Fibroblast of upper back skin (primary cell): ENCODE results near the gene SLC22A31.
"Not testable (repeated sequence)": the region's sequence is repeated elsewhere in the genome, so short reads cannot be mapped to it uniquely, and the experiment has no call there.

ENCODE experiments used
- DNase-seq: peaks from one replicate; pipeline ENCODE4 v3.0.0-alpha.2; 2013

The SLC22A31 gene

DNA sequence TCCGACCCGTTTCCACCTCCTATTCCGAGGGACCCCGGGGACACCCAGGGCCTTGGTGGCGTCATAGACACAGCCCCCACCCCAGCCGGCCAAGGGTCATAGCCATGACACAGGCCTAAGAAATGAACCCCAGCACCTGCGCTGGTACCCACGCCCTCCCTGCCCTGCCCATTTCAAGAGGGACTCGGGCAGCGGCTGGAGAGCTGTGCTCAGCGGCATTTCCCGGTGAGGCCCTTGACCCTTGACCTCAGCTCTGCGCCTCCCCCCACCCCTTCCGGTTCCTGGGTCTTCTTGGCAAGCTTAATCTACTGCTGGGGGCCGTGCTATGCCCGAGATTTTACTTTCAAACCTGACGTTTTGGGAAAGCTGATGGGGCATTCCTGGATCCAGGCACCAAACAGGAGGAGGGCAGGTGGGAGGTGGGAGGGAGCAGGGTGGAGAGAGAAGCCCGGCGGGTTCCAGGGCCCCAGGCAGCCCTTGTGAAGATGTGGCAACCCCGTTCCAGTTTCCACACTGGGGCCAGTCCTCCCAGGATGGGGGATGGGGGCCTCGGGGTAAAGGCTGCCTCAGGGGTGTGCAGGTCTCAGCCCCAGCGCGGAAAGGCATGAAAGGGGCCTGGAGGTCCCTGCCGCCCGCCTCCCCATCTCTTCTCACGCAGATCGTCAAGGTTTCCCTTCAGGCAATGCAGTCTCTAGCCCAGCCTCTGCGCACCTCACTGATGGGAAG lies at the start of gene SLC22A31:
Gene SLC22A31, minus strand, starts transcription at position 414 of the 726 bp plus-strand sequence. Its CDS starts 36 bp downstream, at position 378.
- no peak for DNase-seq

DNA sequence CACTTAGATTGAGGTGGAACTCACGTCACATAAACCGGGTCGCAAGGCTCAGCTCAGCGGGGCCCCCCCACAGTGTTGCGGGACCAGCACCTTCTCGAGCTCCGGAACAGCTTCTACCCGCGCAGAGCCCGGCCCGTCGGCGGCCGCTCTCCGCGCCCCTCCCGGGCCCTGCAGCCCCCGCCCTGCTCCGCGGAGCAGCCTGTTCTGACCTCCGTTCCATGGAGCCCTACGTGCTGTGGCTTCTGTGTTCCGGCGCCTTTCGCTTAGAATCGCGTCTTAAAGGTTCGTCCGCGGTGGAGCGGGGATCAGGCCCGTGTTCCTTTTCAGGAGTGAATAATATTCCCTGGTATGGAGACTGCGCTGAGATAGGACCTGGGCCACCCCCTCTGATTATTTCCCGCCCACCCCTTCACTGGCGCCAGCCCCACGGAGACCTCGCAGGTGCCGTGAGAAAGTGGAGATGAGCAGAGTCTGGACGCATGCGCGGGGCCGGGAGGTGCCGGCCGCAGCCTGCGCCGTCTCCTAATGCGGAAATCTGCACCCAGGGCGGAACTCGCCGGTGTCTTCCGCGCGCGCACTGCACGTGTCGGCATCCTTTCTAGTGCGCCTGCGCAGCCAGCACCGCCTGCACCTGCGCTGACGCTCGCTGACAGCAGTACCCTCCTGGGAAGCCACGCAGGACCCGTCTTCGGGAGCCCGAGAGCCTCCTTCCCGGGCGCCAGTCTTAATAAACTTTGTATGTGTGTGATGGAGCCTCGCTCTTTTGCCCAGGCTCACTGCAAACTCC lies 48.1 kb upstream of the SLC22A31 start:
- no peak for DNase-seq

DNA sequence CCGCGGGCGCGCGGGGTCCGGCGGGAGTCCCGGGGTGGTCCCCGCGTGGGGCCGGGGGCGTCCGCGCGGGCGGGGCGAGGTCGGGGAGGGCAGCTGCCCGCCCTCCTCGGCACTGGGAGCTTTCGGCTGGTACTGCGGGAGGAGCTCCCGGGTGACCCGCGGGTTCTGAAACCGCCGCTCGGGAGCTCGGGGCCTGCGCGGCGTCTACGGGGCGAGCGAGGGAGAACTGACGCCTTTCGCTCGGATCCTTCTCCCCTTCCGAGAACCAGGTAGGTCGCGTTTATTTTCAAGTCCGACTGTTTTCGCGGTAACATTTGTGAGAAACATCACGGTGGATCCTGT lies 47.4 kb upstream of the SLC22A31 start:
- DNase-seq = not testable (repeated sequence)

DNA sequence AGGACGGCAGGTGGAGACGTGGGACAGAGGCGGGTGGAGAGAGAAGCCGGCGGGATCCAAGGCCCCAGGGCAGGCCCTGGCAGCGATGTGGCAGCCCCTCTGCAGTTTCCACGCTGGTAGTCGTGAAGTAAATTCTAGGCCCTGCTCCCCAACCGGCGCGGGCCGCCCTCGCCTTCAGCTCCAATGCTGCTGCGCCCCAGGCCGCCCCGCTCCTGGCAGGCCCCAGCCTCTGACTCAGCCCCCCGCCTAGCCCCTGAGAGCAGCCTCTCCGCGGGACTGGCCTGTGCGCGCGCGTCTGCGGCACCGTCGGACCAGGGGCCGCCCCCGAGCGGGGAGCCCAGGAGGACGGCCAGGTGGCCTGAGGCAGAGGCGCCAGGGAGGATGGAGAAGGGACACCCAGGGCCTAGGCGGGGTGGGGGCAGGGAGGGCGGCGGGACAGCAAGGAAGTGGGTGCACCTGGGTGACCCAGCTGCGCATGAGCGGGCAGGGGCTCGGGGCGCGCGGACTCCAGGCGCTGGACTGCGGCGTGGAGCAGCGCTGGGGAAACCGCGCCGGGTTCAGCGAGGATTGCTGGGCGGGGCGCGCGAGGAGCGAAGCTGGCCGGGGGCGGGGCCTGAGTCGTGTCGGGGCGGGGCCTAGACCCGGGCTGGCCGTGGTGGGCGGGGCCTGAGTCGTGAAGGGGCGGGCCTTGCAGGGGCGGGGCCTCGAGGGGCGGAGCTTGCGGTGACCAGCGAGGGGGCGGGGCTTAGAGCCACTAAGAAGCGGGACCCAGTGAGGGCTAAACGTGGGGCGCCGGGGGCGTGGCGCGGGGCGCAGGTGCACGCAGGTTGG lies 46.8 kb upstream of the SLC22A31 start:
- peak; percentile 75 for DNase-seq

DNA sequence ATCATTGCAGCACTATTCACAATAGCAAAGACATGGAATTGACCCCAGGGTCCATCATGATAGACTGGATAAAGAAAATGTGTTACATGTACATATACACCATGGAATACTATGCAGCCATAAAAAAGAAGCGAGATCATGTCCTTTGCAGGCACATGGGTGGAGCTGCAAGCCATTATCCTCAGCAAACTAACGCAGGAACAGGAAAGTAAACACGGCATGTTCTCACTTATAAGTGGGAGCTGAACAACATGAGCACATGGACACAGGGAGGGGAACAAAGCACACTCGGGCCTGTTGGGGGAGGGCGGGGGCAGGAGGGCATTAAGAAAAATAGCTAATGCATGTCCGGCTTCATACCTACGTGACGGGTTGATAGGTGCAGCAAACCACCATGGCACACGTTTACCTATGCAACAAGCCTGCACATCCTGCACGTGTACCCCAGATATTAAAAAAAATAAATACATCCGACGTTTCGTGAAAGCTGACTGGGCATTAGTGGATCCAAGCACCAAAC lies 46.1 kb upstream of the SLC22A31 start:
- DNase-seq = no peak

DNA sequence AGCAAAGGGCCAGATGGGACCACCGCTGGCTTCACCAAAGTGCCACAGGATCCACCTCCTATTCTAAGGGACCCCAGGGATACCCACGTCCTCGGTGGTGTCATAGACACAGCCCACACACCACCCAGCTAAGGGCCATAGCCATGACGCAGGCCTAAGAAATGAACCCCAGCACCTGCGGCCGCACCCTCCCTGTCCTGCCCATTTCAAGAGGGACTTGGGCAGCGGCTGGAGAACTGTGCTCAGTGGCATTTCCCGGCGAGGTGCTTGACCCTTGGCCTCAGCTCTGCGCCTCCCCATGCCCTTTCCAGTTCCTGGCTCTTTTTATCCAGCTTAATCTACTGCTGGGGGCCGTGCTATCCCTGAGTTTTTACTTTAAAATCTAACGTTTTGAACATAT lies 44.4 kb upstream of the SLC22A31 start:
- no peak for DNase-seq

DNA sequence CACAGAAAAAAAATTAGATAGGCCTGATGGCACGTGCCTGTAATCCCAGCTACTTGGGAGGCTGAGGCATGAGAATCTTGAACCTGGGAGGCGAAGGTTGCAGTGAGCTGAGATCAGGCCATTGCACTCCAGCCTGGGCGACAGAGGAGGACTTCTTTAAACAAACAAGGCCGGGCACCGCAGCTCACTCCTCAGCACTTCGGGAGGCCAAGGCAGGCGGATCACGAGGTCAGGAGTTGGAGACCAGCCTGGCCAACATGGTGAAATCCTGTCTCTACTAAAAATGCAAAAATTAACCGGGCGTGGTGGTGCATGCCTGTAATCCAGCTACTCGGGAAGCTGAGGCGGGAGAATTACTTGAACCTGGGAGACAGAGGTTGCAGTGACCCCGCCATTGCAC lies 43.9 kb upstream of the SLC22A31 start:
- DNase-seq = not testable (repeated sequence)

DNA sequence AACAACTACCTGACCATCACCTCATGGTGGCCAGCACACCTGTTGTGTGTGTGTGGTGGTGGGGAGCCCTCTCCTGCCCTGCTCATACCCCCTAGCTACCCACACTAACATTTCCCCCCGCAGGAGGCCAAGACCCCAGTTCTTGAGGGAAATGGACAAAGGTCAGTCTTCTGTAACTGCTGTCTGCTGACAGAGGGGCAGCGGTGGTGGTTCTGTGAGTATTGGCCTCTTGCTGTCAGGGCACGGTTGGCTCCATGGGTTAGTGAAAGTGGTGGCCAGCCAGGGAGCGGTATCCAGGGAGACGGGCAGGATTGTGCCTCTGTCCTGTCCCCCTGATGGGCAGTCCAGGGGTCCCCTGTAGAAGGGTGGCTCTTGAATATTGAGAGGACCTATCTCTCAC lies 43.3 kb upstream of the SLC22A31 start:
- no peak for DNase-seq

DNA sequence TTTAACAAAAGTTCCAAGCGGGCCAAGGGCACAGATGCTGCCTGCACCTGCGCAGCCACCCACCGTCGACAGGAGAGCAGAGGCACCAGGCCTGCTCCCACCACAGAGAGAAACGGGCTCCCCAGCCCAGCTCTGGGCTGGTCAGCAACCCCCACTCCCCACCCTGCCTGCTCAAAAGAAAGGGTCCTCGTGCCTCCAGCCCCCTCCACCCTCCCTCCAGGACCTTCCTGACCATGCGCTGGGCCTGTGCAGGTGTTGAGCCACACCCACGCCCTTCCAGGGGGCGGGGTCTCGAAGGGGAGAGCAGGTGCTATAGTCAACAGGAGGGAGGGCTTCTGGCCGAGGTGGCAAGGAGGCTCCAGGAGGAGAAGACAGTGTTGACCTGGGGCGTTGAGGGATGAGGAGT lies 42.5 kb upstream of the SLC22A31 start:
- no peak for DNase-seq

DNA sequence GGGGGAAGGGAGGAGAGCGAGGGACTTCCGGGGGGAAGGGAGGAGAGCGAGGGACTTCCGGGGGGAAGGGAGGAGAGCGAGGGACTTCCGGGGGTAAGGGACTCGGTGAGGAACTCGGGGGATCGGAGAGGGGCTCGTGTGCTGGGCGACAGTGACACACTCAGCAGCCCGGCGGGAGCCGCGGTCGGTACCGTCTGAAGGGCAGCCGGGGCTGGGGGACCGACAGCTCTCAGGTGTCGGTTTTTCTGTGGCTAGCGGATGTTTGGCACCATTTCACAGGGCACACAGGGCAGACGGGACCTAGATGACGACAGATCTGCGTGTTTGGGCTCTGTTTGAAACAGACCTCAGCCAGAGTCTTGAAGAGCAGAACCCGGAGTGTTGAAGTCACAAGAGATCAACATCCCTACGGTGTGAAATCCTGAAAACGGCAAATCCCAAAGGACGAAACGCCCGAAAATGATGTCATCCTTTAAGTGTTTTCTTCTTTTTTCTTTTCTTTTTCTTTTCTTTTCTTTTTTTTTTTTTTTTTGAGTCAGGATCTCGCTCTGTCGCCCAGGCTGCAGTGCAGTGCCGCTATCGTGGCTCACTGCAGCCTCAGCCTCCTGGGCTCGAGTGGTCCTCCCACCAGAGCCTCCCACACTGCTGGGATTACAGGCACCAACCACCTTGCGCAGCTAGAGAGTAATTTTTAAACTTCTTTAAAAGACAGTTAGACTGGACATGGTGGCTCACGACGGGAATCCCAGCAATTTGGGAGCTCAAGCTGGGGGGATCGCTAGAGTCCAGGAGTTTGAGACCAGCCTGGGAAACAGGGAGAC lies 41.1 kb upstream of the SLC22A31 start:
- DNase-seq = peak; percentile 70

DNA sequence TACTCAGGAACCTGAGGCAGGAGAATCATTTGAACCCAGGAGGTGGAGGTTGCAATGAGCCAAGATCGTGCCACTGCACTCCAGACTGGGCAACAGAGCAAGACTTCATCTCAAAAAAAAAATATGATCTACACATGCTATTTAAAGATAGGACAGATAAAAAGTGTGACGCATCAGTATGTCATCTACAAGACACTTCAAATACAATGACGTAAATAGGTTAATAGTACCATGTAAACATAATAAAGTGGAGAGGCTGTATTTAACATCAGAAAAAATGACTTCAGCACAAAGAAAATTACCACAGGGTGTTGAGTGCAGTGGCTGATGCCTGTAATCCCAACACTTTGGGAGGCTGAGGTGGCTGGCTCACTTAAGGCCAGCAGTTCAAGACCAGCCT lies 37.4 kb upstream of the SLC22A31 start:
- DNase-seq = no peak

DNA sequence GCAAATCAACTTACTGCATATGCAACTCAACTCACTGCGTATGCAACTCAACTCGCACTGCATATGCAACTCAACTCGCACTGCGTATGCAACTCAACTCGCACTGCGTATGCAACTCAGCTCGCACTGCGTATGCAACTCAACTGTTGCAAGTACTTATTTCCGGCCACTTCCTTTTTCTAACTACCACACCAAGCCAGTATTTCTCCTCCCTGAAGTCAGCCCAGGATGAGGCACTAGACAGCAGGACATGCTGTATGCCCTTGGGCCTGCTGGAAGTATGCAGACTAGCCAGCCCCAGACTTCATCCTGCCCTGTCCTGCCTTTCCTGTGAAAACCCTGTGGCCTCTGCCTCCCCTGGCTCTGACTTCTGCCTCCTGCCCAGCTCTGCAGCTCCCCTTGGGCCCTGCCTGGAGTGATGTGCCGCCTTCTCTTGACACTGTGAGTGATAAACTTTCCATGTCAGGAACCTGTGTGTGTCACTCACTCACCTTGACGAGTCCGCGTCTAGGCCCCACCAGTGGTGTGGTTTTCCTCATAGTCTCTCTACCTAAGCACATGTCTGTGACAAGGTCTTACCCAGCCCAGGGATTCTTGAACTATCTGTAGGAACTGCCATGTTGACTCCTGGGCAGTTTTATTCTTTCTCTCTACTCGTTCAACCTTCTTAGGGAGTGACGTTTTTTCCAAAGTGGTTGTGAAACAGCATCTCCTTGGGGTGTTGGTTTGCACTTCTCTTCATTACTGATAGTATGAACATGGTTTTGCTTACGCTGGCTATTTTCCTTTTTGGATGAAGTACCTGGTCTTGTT lies 33.5 kb upstream of the SLC22A31 start:
- no peak for DNase-seq

DNA sequence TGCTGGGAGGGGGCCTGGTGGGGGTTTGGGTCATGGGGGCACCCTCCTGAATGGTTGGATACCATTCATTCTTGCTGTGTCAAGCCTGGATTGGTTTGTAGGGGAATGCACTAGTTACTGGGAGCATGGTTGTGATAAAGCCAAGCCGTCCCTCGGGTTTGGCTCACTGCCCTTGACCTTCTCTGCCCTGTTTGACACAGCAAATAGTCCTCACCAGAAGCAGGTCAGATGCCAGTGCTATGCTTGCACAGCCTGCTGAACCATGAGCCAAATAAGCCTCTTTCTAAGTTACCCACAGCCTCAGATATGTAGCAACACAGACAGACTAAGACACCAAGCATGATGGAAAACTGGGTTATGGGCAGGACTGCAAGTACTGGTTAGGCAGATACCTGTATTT lies 31.8 kb upstream of the SLC22A31 start:
- no peak for DNase-seq

DNA sequence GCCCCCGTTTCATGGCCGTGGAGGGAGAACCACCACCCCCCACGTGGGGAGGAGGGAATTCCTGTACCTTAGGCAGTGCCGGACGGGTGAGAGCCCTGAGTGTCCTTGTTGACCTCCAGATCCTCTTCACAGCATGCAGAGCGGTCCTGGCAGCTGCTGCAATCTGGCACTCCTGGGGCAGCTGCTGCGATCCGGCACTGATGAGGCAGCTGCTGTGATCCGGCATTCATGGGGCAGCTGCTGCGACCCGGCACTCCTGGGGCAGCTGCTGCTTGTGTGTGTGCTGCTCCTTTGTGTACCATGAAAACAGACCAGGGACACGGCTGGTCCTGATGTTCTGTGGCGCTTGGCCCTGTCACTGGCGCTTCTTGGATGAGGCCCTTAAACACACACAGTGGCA lies 29.9 kb upstream of the SLC22A31 start:
- DNase-seq = no peak

DNA sequence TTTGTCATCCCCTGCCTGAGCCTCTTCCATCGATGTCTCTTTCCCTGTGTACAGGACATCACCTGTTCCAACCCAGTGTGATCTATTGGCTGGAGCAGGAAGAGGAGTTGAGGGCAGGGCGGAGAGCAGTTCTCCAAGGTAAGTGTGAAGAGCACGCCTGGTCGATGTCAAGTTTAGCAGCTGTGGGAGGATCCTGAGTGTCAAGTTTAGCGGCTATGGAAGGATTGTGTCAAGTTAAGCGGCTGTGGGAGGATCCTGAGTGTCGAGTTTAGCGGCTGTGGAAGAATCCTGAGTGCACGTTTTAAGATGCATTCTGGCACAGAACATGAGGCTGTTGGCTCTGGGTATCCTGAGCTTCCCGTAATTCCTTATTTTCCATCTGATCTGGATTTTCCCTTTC lies 24.3 kb upstream of the SLC22A31 start:
- no peak for DNase-seq

DNA sequence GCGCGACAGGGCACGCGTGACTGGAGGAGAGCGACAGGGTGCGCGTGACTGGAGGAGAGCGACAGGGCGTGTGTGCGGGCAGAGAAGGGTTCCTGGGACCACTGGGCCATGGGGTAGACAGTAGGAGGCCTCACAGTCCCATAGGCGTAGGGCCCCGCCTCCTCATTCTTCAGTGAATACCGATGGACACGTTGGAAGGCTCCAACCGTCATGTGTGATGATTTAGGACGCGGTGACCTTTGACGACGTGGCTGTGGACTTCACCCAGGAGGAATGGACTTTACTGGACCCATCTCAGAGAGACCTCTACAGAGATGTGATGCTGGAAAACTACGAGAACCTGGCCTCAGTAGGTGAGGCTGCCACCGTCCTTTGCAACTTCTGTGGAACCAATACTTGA lies 22.6 kb upstream of the SLC22A31 start:
- DNase-seq = no peak

DNA sequence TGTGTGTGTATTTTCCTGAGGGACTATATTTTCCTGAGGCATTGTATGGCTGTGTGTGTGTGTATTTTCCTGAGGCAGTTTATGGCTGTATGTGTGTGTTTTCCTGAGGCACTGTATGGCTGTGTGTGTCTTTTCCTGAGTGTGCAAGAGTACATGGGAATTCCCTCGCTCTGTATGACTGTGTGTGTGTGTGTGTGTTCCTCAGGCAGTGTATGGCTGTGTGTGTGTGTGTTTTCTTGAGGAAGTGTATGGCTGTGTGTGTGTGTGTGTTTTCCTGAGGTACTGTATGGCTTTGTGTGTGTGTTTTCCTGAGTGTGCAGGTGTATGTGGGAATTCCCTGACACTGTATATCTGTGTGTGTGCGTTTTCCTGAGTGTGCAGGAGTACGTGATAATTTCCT lies 21.3 kb upstream of the SLC22A31 start:
- no peak for DNase-seq

DNA sequence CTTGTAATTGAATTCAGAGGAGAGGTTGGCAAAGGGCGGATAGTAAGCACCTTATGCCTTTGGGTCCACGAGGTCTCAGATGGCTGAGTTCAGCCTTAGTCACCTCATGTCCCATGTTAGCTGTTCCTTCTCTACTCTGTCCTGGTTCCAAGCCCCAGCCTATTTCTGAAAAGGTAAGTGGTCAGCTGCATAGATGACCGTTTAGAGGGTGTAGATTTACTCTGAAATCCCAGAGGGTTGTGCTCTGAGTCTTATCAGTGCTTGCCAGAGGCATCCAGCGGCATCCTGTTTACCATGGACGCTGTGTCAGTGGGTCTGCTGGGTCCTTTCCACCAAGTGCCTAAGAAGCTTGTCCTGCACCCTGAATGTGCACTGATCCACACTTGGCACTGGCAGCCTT lies 19.0 kb upstream of the SLC22A31 start:
- no peak for DNase-seq

DNA sequence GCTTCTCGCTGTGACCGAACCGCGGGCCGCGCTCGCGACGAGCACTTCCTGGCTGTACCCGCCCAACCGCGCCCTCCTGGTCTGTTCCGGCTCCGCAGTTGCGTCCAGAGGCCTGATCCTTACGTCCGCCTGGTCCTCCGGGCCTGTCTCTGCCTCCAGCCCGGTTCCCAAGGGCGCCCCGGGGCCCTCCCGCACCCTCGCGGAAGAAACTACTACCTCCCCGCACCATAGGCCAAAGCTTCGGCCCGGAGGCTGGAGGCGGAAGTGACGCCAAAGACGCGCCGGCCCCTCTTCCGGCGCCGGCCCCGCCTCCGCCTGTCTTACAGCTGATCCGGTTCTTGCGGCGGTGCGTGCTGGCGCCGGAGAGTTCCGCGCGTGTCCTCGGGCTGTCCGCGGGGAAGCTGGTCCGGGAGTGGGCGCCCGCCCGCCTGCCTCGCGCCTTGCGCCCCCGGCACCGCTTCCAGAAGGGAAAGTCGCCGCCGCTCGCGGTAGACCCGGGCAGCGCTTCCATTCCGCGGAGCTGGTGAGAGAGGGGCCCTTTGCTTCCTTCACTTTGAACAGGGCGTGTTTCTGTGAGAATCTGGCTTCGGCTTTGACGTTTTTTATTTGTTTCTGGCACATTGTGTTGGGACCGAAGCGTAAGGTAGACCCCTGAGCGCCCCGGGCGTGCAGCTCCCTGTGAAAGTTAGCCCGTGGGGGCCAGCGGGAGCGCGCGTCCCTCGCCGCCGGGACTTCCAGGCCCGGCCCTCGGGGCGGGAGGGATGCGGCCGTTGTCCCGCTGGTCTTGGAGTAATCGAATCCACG lies 17.3 kb upstream of the SLC22A31 start, which contains the start of gene ZNF778:
Gene ZNF778, plus strand, starts transcription at position 316 of the 804 bp plus-strand sequence. CDS start 3,425 bp downstream, outside the sequence.
- DNase-seq = peak; percentile 72

DNA sequence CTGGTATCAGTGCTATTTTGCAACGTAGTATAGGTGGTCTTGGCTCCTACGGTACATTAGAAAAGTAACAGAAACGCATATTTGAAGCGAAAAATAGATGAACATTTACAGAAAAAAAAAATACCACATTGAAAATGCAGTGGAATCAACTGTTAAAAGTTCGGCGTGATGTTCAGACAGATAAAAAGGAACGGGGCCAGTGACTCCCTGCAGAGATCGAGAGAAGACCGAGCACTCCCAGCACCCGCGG lies 16.7 kb upstream of the SLC22A31 start:
- no peak for DNase-seq
